Ascending aorta (tissue), 2 donors: ENCODE results near the gene BATF. TPM values are rescaled to one million over a fixed set of nuclear protein-coding genes. Genes with fewer than 3 reads are reported as not detected.

ENCODE experiments used
- DNase-seq, 2 donors: peaks; one replicate each; pipeline ENCODE4 v3.0.0-alpha.2; 2019; ENCODE audit warnings: low spot score in 2 of 2
- H3K27ac ChIP-seq, 2 donors: fragments of 200-600 bp; sonication (generic); one replicate each; pipeline ENCODE4 v1.5.1; 2016 to 2017; ENCODE audit warnings: mild to moderate bottlenecking in 1 of 2
- H3K27me3 ChIP-seq: fragments of 200-600 bp; sonication (generic); one replicate; pipeline ENCODE4 v1.5.1; 2017
- H3K36me3 ChIP-seq, 2 donors: fragments of 200-600 bp; sonication (generic); one replicate each; pipeline ENCODE4 v1.5.1; 2016
- H3K4me1 ChIP-seq, 2 donors: fragments of 200-600 bp; sonication (generic); one replicate each; pipeline ENCODE4 v1.5.1; 2016 to 2017; ENCODE audit warnings: mild to moderate bottlenecking in 1 of 2
- H3K4me3 ChIP-seq, 2 donors: fragments of 200-600 bp; sonication (generic); one replicate each; pipeline ENCODE4 v1.5.1; 2016 to 2017; ENCODE audit warnings: mild to moderate bottlenecking in 1 of 2
- H3K9me3 ChIP-seq, 2 donors: fragments of 200-600 bp; sonication (generic); one replicate each; pipeline ENCODE4 v1.5.1; 2016
- CTCF ChIP-seq, 3 experiments: fragments of 200-600 bp in 2 of 3; fragments of 450-650 bp in 1 of 3; sonication (generic) in 2 of 3; IDR thresholded peaks; one replicate each; pipeline ENCODE4 v1.5.1; 2016 to 2019; ENCODE audit warnings: antibody characterized with exemption in 3 of 3, mild to moderate bottlenecking in 1 of 3, moderate library complexity in 1 of 3
- intact Hi-C: fragments of 100-400 bp; cut with DNase I; formaldehyde crosslinking; loops from one replicate; pipeline ENCODE4 v1.15.1; 2023
- total RNA-seq: library from RNA; depleted of rRNA; stranded (reverse); fragments of >200 nt; gene quantifications from one replicate; pipeline ENCODE4 v1.1.0, GENCODE V29; 2016

Gene BATF
- total RNA-seq, 1 donor from 2014 or later = not detected

GRCh38 chr14:75548544-75548943 is 26.3 kb downstream of the BATF start:
- Histone ChIP-seq H3K36me3 (no peaks in the 10 kb centered on the region), H3K27me3 (no peaks in the 10 kb centered on the region), H3K9me3 (no peaks in the 10 kb centered on the region), H3K4me3 (no peak overlapping the region), H3K4me1 (no peaks in the 10 kb centered on the region), H3K27ac (no peak overlapping the region)
- TF ChIP-seq CTCF (IDR thresholded peaks at IDR 0.05) = no peak
- intact Hi-C loops = no loop called here
- no peak for DNase-seq

- no peaks in the 10 kb centered on the region for H3K36me3 ChIP-seq
- H3K27ac ChIP-seq = no peak overlapping the region
- DNase-seq = no peak
- no peaks in the 10 kb centered on the region for H3K9me3 ChIP-seq
- H3K4me1 ChIP-seq = no peaks in the 10 kb centered on the region
- H3K27me3 ChIP-seq = no peaks in the 10 kb centered on the region
- intact Hi-C loops = no loop called here
- no peak overlapping the region for H3K4me3 ChIP-seq
- no peak for TF ChIP-seq CTCF (IDR thresholded peaks at IDR 0.05)
Measured at GRCh38 chr14:75549169-75549568, 26.9 kb downstream of the BATF start.

- H3K4me3 ChIP-seq = no peak overlapping the region
- no peak for TF ChIP-seq CTCF (IDR thresholded peaks at IDR 0.05)
- H3K9me3 ChIP-seq = no peaks in the 10 kb centered on the region
- no peak for DNase-seq
- no peaks in the 10 kb centered on the region for H3K27me3 ChIP-seq
- H3K27ac ChIP-seq = no peak overlapping the region
- no peaks in the 10 kb centered on the region for H3K4me1 ChIP-seq
- intact Hi-C loops = no loop called here
- no peaks in the 10 kb centered on the region for H3K36me3 ChIP-seq
Measured at GRCh38 chr14:75551021-75551420, 28.8 kb downstream of the BATF start.

- no peaks in the 10 kb centered on the region for H3K9me3 ChIP-seq
- no peaks in the 10 kb centered on the region for H3K27me3 ChIP-seq
- H3K4me3 ChIP-seq = no peak overlapping the region
- no peak for TF ChIP-seq CTCF (IDR thresholded peaks at IDR 0.05)
- intact Hi-C loops = no loop called here
- H3K4me1 ChIP-seq = no peaks in the 10 kb centered on the region
- no peak overlapping the region for H3K27ac ChIP-seq
- H3K36me3 ChIP-seq = no peaks in the 10 kb centered on the region
- no peak for DNase-seq
Measured at GRCh38 chr14:75553157-75553556, 30.9 kb downstream of the BATF start.

- Histone ChIP-seq H3K9me3 (no peaks in the 10 kb centered on the region), H3K27me3 (no peaks in the 10 kb centered on the region), H3K27ac (no peak overlapping the region), H3K4me3 (no peak overlapping the region), H3K4me1 (no peaks in the 10 kb centered on the region), H3K36me3 (no peaks in the 10 kb centered on the region)
- DNase-seq = no peak
- intact Hi-C loops = no loop called here
- no peak for TF ChIP-seq CTCF (IDR thresholded peaks at IDR 0.05)
Measured at GRCh38 chr14:75553761-75554364, 31.6 kb downstream of the BATF start.

GRCh38 chr14:75554482-75554881 is 32.2 kb downstream of the BATF start:
- Histone ChIP-seq H3K36me3 (no peaks in the 10 kb centered on the region), H3K4me3 (no peak overlapping the region), H3K27ac (no peak overlapping the region), H3K9me3 (no peaks in the 10 kb centered on the region), H3K4me1 (no peaks in the 10 kb centered on the region), H3K27me3 (no peaks in the 10 kb centered on the region)
- TF ChIP-seq CTCF (IDR thresholded peaks at IDR 0.05) = no peak
- intact Hi-C loops = no loop called here
- DNase-seq = no peak
